Ishikawa (cell line): ENCODE results near the gene RASIP1.

Experiments
- CEBPB ChIP-seq: IDR thresholded peaks from 2 replicates; pipeline ENCODE4 v1.6.1; 2012
- CREB1 ChIP-seq: IDR thresholded peaks from 2 replicates; pipeline ENCODE4 v1.6.1; 2012; ENCODE audit warnings: low read depth
- EGR1 ChIP-seq: IDR thresholded peaks from 2 replicates; pipeline ENCODE4 v1.6.1; 2012
- EP300 ChIP-seq: IDR thresholded peaks from 2 replicates; pipeline ENCODE4 v1.6.1; 2012; ENCODE audit warnings: borderline replicate concordance
- FOXM1 ChIP-seq: IDR thresholded peaks from 2 replicates; pipeline ENCODE4 v1.6.1; 2012; ENCODE audit warnings: low read depth, borderline replicate concordance
- MAX ChIP-seq: IDR thresholded peaks from 2 replicates; pipeline ENCODE4 v1.6.1; 2012
- NFIC ChIP-seq: IDR thresholded peaks from 2 replicates; pipeline ENCODE4 v1.6.1; 2012
- RAD21 ChIP-seq: IDR thresholded peaks from 2 replicates; pipeline ENCODE4 v1.6.1; 2012; ENCODE audit warnings: low read depth
- REST ChIP-seq: IDR thresholded peaks from 2 replicates; pipeline ENCODE4 v1.6.1; 2012; ENCODE audit warnings: low read depth, mild to moderate bottlenecking
- TAF1 ChIP-seq: IDR thresholded peaks from 2 replicates; pipeline ENCODE4 v1.6.1; 2012; ENCODE audit warnings: low read depth, mild to moderate bottlenecking
- TCF12 ChIP-seq: IDR thresholded peaks from 2 replicates; pipeline ENCODE4 v1.6.1; 2012; ENCODE audit warnings: low read depth
- TEAD4 ChIP-seq: IDR thresholded peaks from 2 replicates; pipeline ENCODE4 v1.6.1; 2012
- USF1 ChIP-seq: IDR thresholded peaks from 2 replicates; pipeline ENCODE4 v1.6.1; 2012
- YY1 ChIP-seq: IDR thresholded peaks from 2 replicates; pipeline ENCODE4 v1.6.1; 2012; ENCODE audit warnings: low read depth
- ZBTB7A ChIP-seq: IDR thresholded peaks from 2 replicates; pipeline ENCODE4 v1.6.1; 2012; ENCODE audit warnings: low read depth

RASIP1 gene

GRCh38 chr19:48681127-48681470 is 59.3 kb downstream of the RASIP1 start:
- TF ChIP-seq CEBPB = no peak

GRCh38 chr19:48680436-48681126 is 59.8 kb downstream of the RASIP1 start:
- TF ChIP-seq TEAD4 (no peak), EGR1 (no peak), TCF12 (no peak), EP300 (no peak), TAF1 (no peak), USF1 (no peak), RAD21 (no peak), MAX (no peak), CEBPB (no peak), NFIC (no peak), FOXM1 (no peak), REST (no peak), YY1 (no peak), CREB1 (no peak), ZBTB7A (no peak)

- TF ChIP-seq USF1 = no peak
Measured at GRCh38 chr19:48678201-48678600, 62.2 kb downstream of the RASIP1 start.

- TF ChIP-seq ZBTB7A (no peak), CREB1 (no peak), REST (no peak), YY1 (no peak), FOXM1 (no peak), NFIC (no peak), MAX (no peak), TEAD4 (no peak), TAF1 (no peak), TCF12 (no peak), EP300 (no peak), EGR1 (no peak), USF1 (no peak), CEBPB (no peak)
Measured at GRCh38 chr19:48676887-48677286, 63.5 kb downstream of the RASIP1 start.

GRCh38 chr19:48676487-48676886 is 63.9 kb downstream of the RASIP1 start:
- TF ChIP-seq USF1 (no peak), REST (no peak), TCF12 (no peak), CREB1 (no peak), EGR1 (no peak), TAF1 (no peak), NFIC (no peak), CEBPB (no peak), YY1 (no peak)
